K562 (cell line): ENCODE results near the gene TGFBR2. TPM values are rescaled to one million over a fixed set of nuclear protein-coding genes. Genes with fewer than 3 reads are reported as not detected.

Experiments used
- ATAC-seq: fragments of 200-7000 bp; cut with Tn5 transposase; 3 replicates; pipeline ENCODE4 v1.9.1; 2020; ENCODE audit warnings: moderate library complexity
- BruUV-seq: library from RNA; stranded (reverse); fragments of 400-500 nt; replicated peaks from 2 replicates; lab custom pipeline; 2021; lab: Mats Ljungman, UMichigan
- CTCF ChIA-PET: fragments of 300-600 bp; formaldehyde crosslinking; extraction: SDS; loops from one replicate; lab custom pipeline; 2021; ENCODE audit warnings: low intra/inter-chr PET ratio; lab: Yijun Ruan, JAX
- POLR2A ChIA-PET: fragments of 300-600, 350-650 bp; sonication (Branson Sonifier 250); formaldehyde crosslinking; extraction: SDS; loops from one replicate; lab custom pipeline; 2021; ENCODE audit warnings: antibody characterized with exemption, inconsistent platforms; lab: Yijun Ruan, JAX
- DNase-seq, 4 experiments: peaks; one replicate each; pipeline versions ENCODE4 v3.0.0 to v3.0.0-alpha.2; 2011 to 2018; ENCODE audit warnings: low spot score in 3 of 4, mixed read lengths in 3 of 4; ENCODE audit errors: extremely low read depth in 1 of 4
- FAIRE-seq: peaks from 2 replicates; lab custom pipeline; 2011; peaks lifted over from hg19 to GRCh38; lab: Jason Lieb, UNC
- H2AFZ ChIP-seq: 2 replicates; pipeline ENCODE4 v1.6.0; 2011; ENCODE audit warnings: low read depth, low read length, control low read depth, inconsistent platforms
- H3K27ac ChIP-seq: fragments of 200-600 bp; 3 replicates; pipeline ENCODE4 v1.8.0; 2011; ENCODE audit warnings: low read depth, mild to moderate bottlenecking, control low read depth, inconsistent platforms, low read length, moderate library complexity, mixed read lengths; ENCODE audit errors: extremely low read depth
- H3K27me3 ChIP-seq, 2 experiments: fragments of 300-600 bp in 1 of 2; 2 replicates in 1 of 2; 3 replicates in 1 of 2; pipeline versions ENCODE4 v1.6.0 to v1.8.0; 2011; ENCODE audit warnings: inconsistent platforms in 2 of 2, low read length in 2 of 2, mild to moderate bottlenecking in 1 of 2, mixed read lengths in 1 of 2, moderate library complexity in 1 of 2; ENCODE audit not compliant: control insufficient read depth in 2 of 2, insufficient read depth in 2 of 2
- H3K36me3 ChIP-seq: fragments of 300-600 bp; 3 replicates; pipeline ENCODE4 v1.8.0; 2011; ENCODE audit warnings: mild to moderate bottlenecking, low read length, inconsistent platforms; ENCODE audit not compliant: control insufficient read depth, insufficient read depth
- H3K4me1 ChIP-seq, 2 experiments: fragments of 200-600 bp in 1 of 2; replicated peaks in 1 of 2; 2 replicates in 1 of 2; 3 replicates in 1 of 2; pipeline versions ENCODE4 v1.5.1 to v1.8.0; 2011; ENCODE audit warnings: inconsistent platforms in 2 of 2, low read length in 2 of 2, mild to moderate bottlenecking in 1 of 2, mixed read lengths in 1 of 2, moderate library complexity in 1 of 2; ENCODE audit not compliant: control insufficient read depth in 2 of 2, insufficient read depth in 2 of 2
- H3K4me2 ChIP-seq: 2 replicates; pipeline ENCODE4 v1.6.1; 2011; ENCODE audit warnings: low read length, control low read depth, inconsistent platforms, mixed read lengths; ENCODE audit not compliant: insufficient read depth
- H3K4me3 ChIP-seq: fragments of 200-600 bp; sonication (generic), shearing (Covaris generic); 2 replicates; pipeline ENCODE4 v1.5.1; 2016; ENCODE audit warnings: control low read depth, inconsistent platforms
- H3K79me2 ChIP-seq: fragments of 200-600 bp; 3 replicates; pipeline ENCODE4 v1.8.0; 2011; ENCODE audit warnings: low read length, inconsistent platforms; ENCODE audit not compliant: control insufficient read depth, insufficient read depth
- H3K9ac ChIP-seq, 2 experiments: 2 replicates each; pipeline versions ENCODE4 v1.6.0 to v1.6.1; 2011; ENCODE audit warnings: low read depth in 2 of 2, low read length in 2 of 2, control low read depth in 1 of 2, inconsistent platforms in 1 of 2, mild to moderate bottlenecking in 1 of 2, mixed read lengths in 1 of 2; ENCODE audit not compliant: insufficient read depth in 1 of 2
- H3K9me1 ChIP-seq: one replicate; pipeline ENCODE4 v1.6.0; 2011; ENCODE audit warnings: inconsistent platforms, mild to moderate bottlenecking, low read length, moderate library complexity; ENCODE audit not compliant: control insufficient read depth, insufficient read depth
- H3K9me3 ChIP-seq: replicated peaks from 2 replicates; pipeline ENCODE4 v1.5.1; 2011; ENCODE audit warnings: low read depth, low read length, inconsistent platforms; ENCODE audit not compliant: control insufficient read depth, insufficient read depth
- H4K20me1 ChIP-seq: replicated peaks from 2 replicates; pipeline ENCODE4 v1.6.1; 2011; ENCODE audit warnings: low read length, inconsistent platforms, mixed read lengths; ENCODE audit not compliant: control insufficient read depth, insufficient read depth
- ARID2 ChIP-seq: fragments of 450-650 bp; IDR thresholded peaks from 2 replicates; pipeline ENCODE4 v1.6.1; 2017; ENCODE audit warnings: antibody characterized with exemption, mild to moderate bottlenecking
- KAT8 ChIP-seq: fragments of 450-650 bp; IDR thresholded peaks from 2 replicates; pipeline ENCODE4 v1.6.1; 2016; ENCODE audit warnings: low read depth, mild to moderate bottlenecking
- MEF2A ChIP-seq: IDR thresholded peaks from 2 replicates; pipeline ENCODE4 v1.6.1; 2011; ENCODE audit warnings: low read depth, mild to moderate bottlenecking, low read length, moderate library complexity; ENCODE audit not compliant: control insufficient read depth
- NCOA6 ChIP-seq: fragments of 450-650 bp; IDR thresholded peaks from 2 replicates; pipeline ENCODE4 v1.6.1; 2017; ENCODE audit warnings: mild to moderate bottlenecking
- NR1H2 ChIP-seq: sonication (generic); formaldehyde crosslinking; IDR thresholded peaks from 2 replicates; pipeline ENCODE4 v1.4.0; 2020; ENCODE audit warnings: mild to moderate bottlenecking, missing genetic modification reagents
- POLR3A ChIP-seq: IDR thresholded peaks from 2 replicates; pipeline ENCODE4 v1.6.1; 2011; ENCODE audit warnings: borderline replicate concordance, mild to moderate bottlenecking, moderate library complexity; ENCODE audit not compliant: insufficient read length, insufficient read depth; ENCODE audit errors: extremely low read depth
- POU5F1 ChIP-seq: fragments of 150-350 bp; IDR thresholded peaks from 2 replicates; pipeline ENCODE4 v1.6.1; 2014; ENCODE audit warnings: borderline replicate concordance, low read length, low read depth, mild to moderate bottlenecking; ENCODE audit not compliant: partially characterized antibody
- RUNX1 ChIP-seq: sonication (generic); IDR thresholded peaks from 2 replicates; pipeline ENCODE4 v1.6.1; 2016; ENCODE audit warnings: antibody characterized with exemption, low read depth
- SRSF3 ChIP-seq: fragments of 200-400 bp; formaldehyde crosslinking; IDR thresholded peaks from 2 replicates; pipeline ENCODE4 v1.6.1; 2016; ENCODE audit warnings: mild to moderate bottlenecking, low read length, moderate library complexity; ENCODE audit not compliant: insufficient read depth
- TOE1 ChIP-seq, 2 experiments: fragments of 450-650 bp in 1 of 2; sonication (generic) in 1 of 2; formaldehyde crosslinking in 1 of 2; IDR thresholded peaks; 2 replicates each; pipeline versions ENCODE4 v1.7.1 to v1.8.0; 2016 to 2022; ENCODE audit warnings: borderline replicate concordance in 2 of 2, mild to moderate bottlenecking in 2 of 2, antibody characterized with exemption in 1 of 2, inconsistent platforms in 1 of 2, low read depth in 1 of 2, missing genetic modification reagents in 1 of 2, moderate library complexity in 1 of 2
- TSC22D4 ChIP-seq: fragments of 450-650 bp; IDR thresholded peaks from 2 replicates; pipeline ENCODE4 v1.6.1; 2016; ENCODE audit warnings: missing genetic modification characterization, missing biosample characterization, control low read depth
- TSHZ1 ChIP-seq: fragments of 250-450 bp; sonication (Bioruptor Pico); IDR thresholded peaks from 2 replicates; pipeline ENCODE4 v1.4.0; 2020; ENCODE audit warnings: mild to moderate bottlenecking, moderate library complexity
- ZBTB17 ChIP-seq: fragments of 450-650 bp; formaldehyde crosslinking; IDR thresholded peaks from 2 replicates; pipeline ENCODE4 v1.4.0; 2020; ENCODE audit warnings: mild to moderate bottlenecking
- ZFP1 ChIP-seq: fragments of 450-650 bp; formaldehyde crosslinking; IDR thresholded peaks from 2 replicates; pipeline ENCODE4 v1.4.0; 2020; ENCODE audit warnings: mild to moderate bottlenecking, mixed read lengths
- ZNF24 ChIP-seq: fragments of 450-650 bp; IDR thresholded peaks from 2 replicates; pipeline ENCODE4 v1.6.1; 2016
- WGBS: fragments of 100-300 bp; shearing (Covaris generic); methylation state at CpG from one replicate; pipeline ENCODE4 v1.1.6; 2016; ENCODE audit warnings: low coverage, mixed read lengths; ENCODE audit not compliant: insufficient coverage; ENCODE audit errors: missing lambda C conversion rate; 5-methylcytosine and 5-hydroxymethylcytosine counted together
- in situ Hi-C: fragments of 300-500 bp; cut with MboI; formaldehyde crosslinking; loops from 4 replicates; pipeline ENCODE4 v1.15.0; 2018; ENCODE audit warnings: inconsistent platforms, mixed read lengths
- intact Hi-C: fragments of 100-400 bp; cut with micrococcal nuclease; formaldehyde crosslinking; loops from 2 replicates; pipeline ENCODE4 v1.14.2; 2022
- polyA plus RNA-seq, 8 experiments: library from polyadenylated mRNA; depleted of rRNA in 4 of 8; stranded (reverse) in 5 of 8; unstranded in 3 of 8; fragments of >200 nt; fragmentation: Nextera tagmentation in 2 of 8; fragmentation: Illumina TruSeq in 1 of 8; extraction: Ambion mirVana in 2 of 8; extraction: Trizol in 1 of 8; gene quantifications; 2 replicates each; pipeline versions ENCODE4 v1.2.1 to v1.2.3, GENCODE V29; 2011 to 2014; ENCODE audit warnings: inconsistent platforms in 1 of 8, missing spikeins in 1 of 8
- total RNA-seq, 7 experiments: library from RNA; depleted of rRNA in 6 of 7; stranded (reverse); fragments of >200 nt in 6 of 7; fragmentation: Illumina TruSeq in 2 of 7; extraction: Trizol in 2 of 7; gene quantifications; 2 replicates each; pipeline versions ENCODE4 v1.2.1 to v1.2.3, GENCODE V29; 2011 to 2021; ENCODE audit warnings: low replicate concordance in 1 of 7

The TGFBR2 gene
- total and polyA plus RNA-seq, 9 of the 15 experiments (the other 6 are each of a cell fraction or from before 2014, with no cell fraction given) = 0.11 to 0.84 (median 0.24) TPM

DNA sequence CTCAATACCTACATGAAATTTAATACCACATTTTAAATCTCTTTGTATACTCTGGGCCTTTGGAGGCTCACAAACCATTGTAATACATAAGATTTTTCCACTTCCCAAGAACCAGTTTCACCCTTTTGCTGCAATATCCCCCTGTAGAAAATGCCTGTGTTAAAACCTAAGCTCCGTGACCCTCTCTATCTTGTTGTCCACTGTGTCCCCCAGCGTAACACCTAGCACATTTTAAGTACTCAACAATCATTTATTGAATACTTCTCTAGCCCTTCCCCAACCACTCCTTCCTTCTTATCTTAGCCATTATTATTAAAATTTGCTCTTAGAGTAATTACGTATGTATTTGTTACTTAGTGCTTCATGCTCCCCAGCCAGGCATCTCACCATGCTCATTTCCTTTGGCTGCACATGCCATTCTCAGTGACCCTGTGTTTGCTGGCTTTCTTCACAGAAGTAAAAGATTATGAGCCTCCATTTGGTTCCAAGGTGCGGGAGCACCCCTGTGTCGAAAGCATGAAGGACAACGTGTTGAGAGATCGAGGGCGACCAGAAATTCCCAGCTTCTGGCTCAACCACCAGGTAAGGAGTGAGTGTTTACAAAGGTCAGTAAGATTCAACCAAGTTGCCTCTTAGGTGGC, 81.6 kb downstream of the TGFBR2 start:
- H4K20me1 ChIP-seq = no peaks in the 10 kb centered on the region
- H3K27me3 ChIP-seq = no peaks in the 10 kb centered on the region
- CTCF ChIA-PET = no interaction called here
- BruUV-seq = no TSS peak
- no peaks in the 10 kb centered on the region for H3K9me1 ChIP-seq
- no peak for FAIRE-seq
- H3K4me3 ChIP-seq = no peak overlapping the region
- H3K4me1 ChIP-seq = no peaks in the 10 kb centered on the region
- no peak overlapping the region for H3K9ac ChIP-seq
- H3K9me3 ChIP-seq = no peaks in the 10 kb centered on the region
- in situ Hi-C loops = no loop called here
- TF ChIP-seq NCOA6 = no peak
- no peak for TF ChIP-seq ZBTB17 (CRISPR knock-in tag)
- TF ChIP-seq POU5F1 = no peak
- TF ChIP-seq TOE1 (IDR thresholded peaks at IDR 0.05; ENCODE audit: borderline replicate concordance) = no peak
- no peak for TF ChIP-seq TOE1 (CRISPR knock-in tag; IDR thresholded peaks at IDR 0.05; ENCODE audit: borderline replicate concordance, low read depth)
- TF ChIP-seq POLR3A = no peak
- no peak for TF ChIP-seq TSC22D4 (tag)
- TF ChIP-seq ARID2 = no peak
- TF ChIP-seq ZFP1 (CRISPR knock-in tag) = no peak
- TF ChIP-seq ZNF24 = no peak
- no peak for TF ChIP-seq NR1H2
- no peak for TF ChIP-seq RUNX1
- TF ChIP-seq MEF2A = no peak
- TF ChIP-seq SRSF3 = no peak
- no peak for TF ChIP-seq TSHZ1 (CRISPR knock-in tag)
- no peak for TF ChIP-seq KAT8
- TF ChIP-seq, all 486 proteins: peak for 0
- intact Hi-C loops = no loop called here
- Histone ChIP-seq H3K4me2 (no peak overlapping the region), H2AFZ (no peak overlapping the region), H3K79me2 (no peaks in the 10 kb centered on the region), H3K27ac (no peak overlapping the region), H3K36me3 (no peaks in the 10 kb centered on the region)
- POLR2A ChIA-PET = interaction anchor here (0.6 kb wide), 1 partner anchor 9 kb away, joined by 3 read pairs; no protein-coding TSS in a partner anchor
- ATAC-seq (no peak), DNase-seq (no peak)
- 2% methylated on average over 8 of the region's 8 CpGs for WGBS
